SIG-M5 treated with dmso at 0.1 percent for 504 hours (cell line): Measurements from ENCODE around the gene LYPD1.

Experiments used
- DNase-seq: peaks from one replicate; lab custom pipeline; 2025; ENCODE audit not compliant: unreplicated experiment; lab: John Stamatoyannopoulos, UW

Gene LYPD1

GRCh38 chr2:132599556-132599955 is 70.4 kb downstream of the LYPD1 start:
- DNase-seq: no peak

- DNase-seq: no peak
Observed at GRCh38 chr2:132598536-132598935, 71.5 kb downstream of the LYPD1 start.

GRCh38 chr2:132597831-132598230 is 72.2 kb downstream of the LYPD1 start:
- DNase-seq: no peak

- no peak for DNase-seq
Observed at GRCh38 chr2:132597166-132597565, 72.8 kb downstream of the LYPD1 start.

GRCh38 chr2:132595693-132596092 is 74.3 kb downstream of the LYPD1 start:
- DNase-seq: no peak

GRCh38 chr2:132595186-132595585 is 74.8 kb downstream of the LYPD1 start:
- DNase-seq: no peak
